ENCODE data around the gene FFAR3. TPM values are rescaled to one million over a fixed set of nuclear protein-coding genes. Genes with fewer than 3 reads are reported as not detected.

FFAR3 gene
- total RNA-seq, 3 donors from 2014 or later = 1.5 TPM; not detected in 2

DNA sequence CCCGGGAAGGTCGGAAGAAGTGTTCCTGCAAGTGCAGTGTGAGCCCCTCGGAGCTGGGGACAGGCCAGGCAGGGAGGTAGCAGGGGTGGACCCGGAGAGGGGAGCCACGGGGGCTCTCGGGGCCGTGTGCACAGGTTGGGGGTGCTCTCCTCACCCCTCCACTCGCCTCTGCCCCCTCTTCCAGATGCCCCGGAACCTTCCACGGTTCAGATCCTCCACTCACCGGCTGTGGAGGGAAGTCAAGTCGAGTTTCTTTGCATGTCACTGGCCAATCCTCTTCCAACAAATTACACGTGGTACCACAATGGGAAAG lies 20.3 kb upstream of the FFAR3 start:
- Histone ChIP-seq H3K4me3 (no peak overlapping the region), H3K36me3 (ENCODE audit: low read depth) (no peaks in the 10 kb centered on the region), H3K9me3 (no peaks in the 10 kb centered on the region), H3K4me1 (ENCODE audit: low read depth) (no peaks in the 10 kb centered on the region)
- DNase-seq = no peak
- intact Hi-C loops (cut with DNase I, micrococcal nuclease) = no loop called here
- no peak for ATAC-seq
- TF ChIP-seq CTCF (IDR thresholded peaks at IDR 0.05) = no peak

DNA sequence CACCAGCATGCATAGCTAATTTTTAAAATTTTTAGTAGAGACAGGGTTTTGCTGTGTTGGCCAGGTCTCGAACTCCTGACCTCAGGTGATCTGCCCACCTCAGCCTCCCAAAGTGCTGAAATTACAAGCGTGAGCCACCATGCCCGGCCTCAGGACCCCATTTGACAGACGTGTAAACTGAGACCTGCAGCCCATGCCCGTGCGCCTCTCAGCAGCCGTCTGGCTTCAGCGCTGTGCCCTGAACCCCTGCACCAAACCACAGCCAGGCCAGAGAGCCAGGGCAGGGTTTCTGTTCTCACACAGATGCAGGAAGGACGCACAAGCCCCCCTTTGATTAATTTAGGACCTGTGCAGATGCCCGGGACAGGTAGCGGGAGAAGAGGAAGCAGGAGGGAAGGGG lies 17.8 kb upstream of the FFAR3 start:
- H3K4me3 ChIP-seq = no peak overlapping the region
- no peaks in the 10 kb centered on the region for H3K9me3 ChIP-seq
- TF ChIP-seq CTCF (IDR thresholded peaks at IDR 0.05) = no peak
- H3K36me3 ChIP-seq (ENCODE audit: low read depth) = no peaks in the 10 kb centered on the region
- ATAC-seq (no peak), DNase-seq (peak in 1 of 3 donors; percentile 29)
- H3K4me1 ChIP-seq (ENCODE audit: low read depth) = no peaks in the 10 kb centered on the region
- intact Hi-C loops (cut with DNase I, micrococcal nuclease) = no loop called here

DNA sequence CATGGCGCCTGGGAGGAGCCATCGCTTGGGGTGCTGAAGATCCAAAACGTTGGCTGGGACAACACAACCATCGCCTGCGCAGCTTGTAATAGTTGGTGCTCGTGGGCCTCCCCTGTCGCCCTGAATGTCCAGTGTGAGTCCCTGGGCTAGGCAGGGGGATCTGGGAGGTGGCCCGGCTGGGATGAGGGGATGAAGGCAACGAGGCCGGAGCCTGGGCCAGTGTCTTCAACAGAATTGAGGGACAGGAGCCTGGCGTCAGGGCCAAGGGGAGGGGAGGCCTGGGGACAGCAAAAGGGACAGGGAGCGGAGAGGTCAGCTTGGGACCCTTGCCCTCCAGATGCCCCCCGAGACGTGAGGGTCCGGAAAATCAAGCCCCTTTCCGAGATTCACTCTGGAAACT lies 17.3 kb upstream of the FFAR3 start:
- DNase-seq (peak in 1 of 3 donors; percentile 48), ATAC-seq (no peak)
- no peaks in the 10 kb centered on the region for H3K4me1 ChIP-seq (ENCODE audit: low read depth)
- H3K36me3 ChIP-seq (ENCODE audit: low read depth) = no peaks in the 10 kb centered on the region
- TF ChIP-seq CTCF (IDR thresholded peaks at IDR 0.05) = no peak
- no peaks in the 10 kb centered on the region for H3K9me3 ChIP-seq
- H3K4me3 ChIP-seq = no peak overlapping the region
- intact Hi-C loops (cut with DNase I, micrococcal nuclease) = no loop called here

DNA sequence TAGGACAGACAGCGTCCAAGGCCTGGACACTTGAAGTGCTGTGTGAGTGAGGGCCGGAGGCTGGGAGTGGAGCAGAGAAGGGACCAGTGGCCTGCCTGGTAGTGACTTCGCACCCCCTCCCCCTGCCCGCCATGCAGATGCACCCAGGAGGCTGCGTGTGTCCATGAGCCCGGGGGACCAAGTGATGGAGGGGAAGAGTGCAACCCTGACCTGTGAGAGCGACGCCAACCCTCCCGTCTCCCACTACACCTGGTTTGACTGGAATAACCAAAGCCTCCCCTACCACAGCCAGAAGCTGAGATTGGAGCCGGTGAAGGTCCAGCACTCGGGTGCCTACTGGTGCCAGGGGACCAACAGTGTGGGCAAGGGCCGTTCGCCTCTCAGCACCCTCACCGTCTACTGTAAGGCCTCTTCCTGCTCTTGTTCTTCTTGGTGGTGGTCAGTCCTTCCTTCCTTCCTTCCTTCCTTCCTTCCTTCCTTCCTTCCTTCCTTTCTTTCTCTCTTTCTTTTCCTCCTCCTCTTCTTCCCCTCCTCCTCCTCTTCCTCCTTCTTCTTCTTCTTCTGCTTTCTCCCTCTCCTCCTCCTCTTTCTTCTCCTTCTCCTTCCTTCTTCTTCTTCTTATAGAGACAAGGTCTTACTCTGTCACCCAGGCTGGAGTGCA lies 16.6 kb upstream of the FFAR3 start:
- intact Hi-C loops (cut with DNase I, micrococcal nuclease) = no loop called here
- ATAC-seq = no peak
- H3K4me1 ChIP-seq (ENCODE audit: low read depth) = no peaks in the 10 kb centered on the region

GRCh38 chr19:35342430-35342829 lies 15.8 kb upstream of the FFAR3 start:
- no peak overlapping the region for H3K4me3 ChIP-seq
- H3K4me1 ChIP-seq (ENCODE audit: low read depth) = no peaks in the 10 kb centered on the region
- intact Hi-C loops (cut with DNase I, micrococcal nuclease) = no loop called here
- DNase-seq (peak in 2 of 3 donors; percentile 10 to 11), ATAC-seq (no peak)
- no peaks in the 10 kb centered on the region for H3K9me3 ChIP-seq
- H3K36me3 ChIP-seq (ENCODE audit: low read depth) = no peaks in the 10 kb centered on the region
- TF ChIP-seq CTCF (IDR thresholded peaks at IDR 0.05) = no peak

More for the DNA sequence above, 16.6 kb upstream of the FFAR3 start:
- TF ChIP-seq CTCF (IDR thresholded peaks at IDR 0.05) = no peak
- H3K9me3 ChIP-seq = no peaks in the 10 kb centered on the region
- no peaks in the 10 kb centered on the region for H3K36me3 ChIP-seq (ENCODE audit: low read depth)
- DNase-seq = peak in 1 of 3 donors; percentile 37
- H3K4me3 ChIP-seq = no peak overlapping the region

Measured in mucosa of descending colon (tissue), 3 donors.